ENCODE measurements around the gene EIF2A.
"Not testable (repeated sequence)": the region's sequence is repeated elsewhere in the genome, so short reads cannot be mapped to it uniquely, and the experiment has no call there.

The EIF2A gene

DNA sequence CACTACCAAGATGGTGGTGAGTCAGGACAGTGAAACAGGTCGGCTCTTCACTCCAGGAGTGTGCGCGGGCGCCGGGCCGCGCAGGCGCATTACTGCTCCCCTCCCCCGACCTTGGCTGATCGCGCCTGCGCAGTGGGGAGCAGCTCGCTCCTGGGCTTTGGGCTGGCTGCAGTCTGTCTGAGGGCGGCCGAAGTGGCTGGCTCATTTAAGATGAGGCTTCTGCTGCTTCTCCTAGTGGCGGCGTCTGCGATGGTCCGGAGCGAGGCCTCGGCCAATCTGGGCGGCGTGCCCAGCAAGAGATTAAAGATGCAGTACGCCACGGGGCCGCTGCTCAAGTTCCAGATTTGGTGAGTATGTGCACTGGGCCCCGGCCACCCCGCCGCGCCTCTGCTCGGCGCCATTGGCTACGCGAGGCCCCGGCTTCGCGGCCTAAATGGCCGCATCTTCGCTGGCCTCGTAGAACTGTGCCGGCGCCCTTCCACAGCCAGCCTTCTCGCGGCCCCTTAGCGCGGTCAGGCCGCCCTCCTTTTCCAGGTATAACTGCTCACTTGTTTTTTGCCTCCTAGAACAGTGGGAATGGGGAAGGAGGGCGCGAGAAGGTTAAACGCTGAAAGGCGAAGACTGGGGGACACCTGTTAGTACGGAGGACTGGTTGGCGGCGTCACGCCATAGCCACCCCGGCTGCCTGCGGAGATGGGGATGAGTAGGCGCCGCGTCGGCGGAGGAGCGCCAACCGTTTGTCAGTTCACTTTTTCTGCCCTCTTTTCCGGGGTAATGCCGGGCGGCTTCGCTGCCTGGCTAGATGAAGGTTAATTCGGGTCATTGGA is 56.8 kb downstream of the EIF2A start, which contains the start of gene SELENOT:
Gene SELENOT, plus strand, starts transcription at position 169 of the 827 bp plus-strand sequence. Its CDS starts 42 bp downstream, at position 211.
- DNase-seq = peak; percentile 90

DNA sequence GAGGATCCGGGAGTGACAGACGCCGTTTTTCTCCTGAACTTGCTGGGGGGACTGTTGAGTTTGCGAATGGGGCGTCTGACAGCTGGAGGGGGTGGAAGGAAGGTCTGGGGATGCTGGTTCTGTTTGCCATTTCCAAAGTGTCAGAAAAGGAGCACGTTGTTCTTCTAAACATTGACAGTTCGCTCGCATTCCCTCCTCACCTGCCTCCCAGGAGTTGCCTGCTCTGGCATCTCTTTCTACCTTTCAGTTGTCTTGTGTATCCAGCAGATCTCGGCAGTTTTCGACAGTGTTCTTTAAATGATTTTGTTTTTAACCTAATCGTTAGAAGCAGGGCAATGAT is 57.4 kb downstream of the EIF2A start:
- DNase-seq = no peak

DNA sequence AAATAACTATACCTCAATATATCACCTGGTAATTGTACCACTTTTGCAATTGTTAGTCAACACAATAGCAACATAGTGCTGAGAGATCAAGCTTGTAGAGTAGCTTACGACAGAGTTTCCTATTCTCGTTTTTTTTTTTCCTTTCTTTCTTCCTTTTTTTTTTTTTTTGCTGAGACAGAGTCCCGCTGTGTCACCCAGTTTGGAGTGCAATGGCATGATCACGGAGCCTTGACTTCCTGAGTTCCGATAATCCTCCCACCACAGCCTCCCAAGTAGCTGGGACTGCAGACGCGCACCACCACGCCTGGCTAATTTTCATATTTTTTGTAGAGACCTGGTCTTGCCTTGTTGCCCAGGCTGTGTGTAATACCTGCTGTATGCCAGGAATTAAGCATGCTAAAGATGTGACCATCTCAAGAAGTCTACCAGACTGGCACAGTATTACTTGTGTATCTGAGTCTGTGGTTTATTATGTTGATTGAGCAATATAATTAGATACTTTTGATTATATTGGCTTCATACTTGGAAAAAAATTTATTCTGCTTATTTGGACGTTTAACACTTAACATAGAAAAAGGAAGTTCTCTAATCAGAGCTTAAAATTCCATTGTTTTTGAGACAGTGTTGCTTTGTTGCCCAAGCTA is 59.5 kb downstream of the EIF2A start:
- no peak for DNase-seq

DNA sequence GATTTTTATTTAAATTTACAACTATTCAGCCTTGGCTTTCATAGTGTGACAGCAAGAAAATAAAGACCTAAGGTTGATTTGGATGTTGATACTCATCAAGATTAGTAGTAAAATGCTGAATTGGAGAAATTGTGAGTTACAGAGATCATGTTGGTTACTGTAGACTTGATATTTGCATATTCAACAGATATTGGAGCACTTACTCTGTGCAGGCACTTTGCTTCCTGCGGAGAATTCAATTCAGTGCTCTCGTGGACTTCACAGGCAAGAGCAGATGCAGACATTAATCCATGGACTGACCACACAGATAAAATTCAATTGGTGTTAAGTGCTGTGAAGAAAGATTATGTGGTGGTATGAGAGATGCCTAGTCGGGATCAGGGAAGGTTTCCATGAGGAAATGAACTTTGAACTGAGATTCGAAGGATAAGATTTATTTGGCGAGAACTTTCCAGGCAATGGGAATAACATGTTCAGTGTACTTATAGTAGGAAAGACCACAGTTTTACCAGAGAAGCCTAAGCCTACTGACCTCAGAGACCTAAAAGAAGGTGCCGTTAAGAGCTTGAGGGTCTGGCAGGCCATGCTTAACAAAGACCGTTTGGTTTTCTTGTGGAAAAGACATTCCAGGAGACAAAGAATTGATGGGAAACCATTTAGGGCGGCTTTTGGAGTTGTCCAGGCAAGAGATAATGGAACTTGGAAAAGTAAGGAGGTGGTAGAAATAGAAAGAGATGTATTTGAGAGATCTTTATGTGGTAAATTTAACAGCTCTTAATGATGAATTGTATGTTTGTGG is 60.9 kb downstream of the EIF2A start:
- no peak for DNase-seq

DNA sequence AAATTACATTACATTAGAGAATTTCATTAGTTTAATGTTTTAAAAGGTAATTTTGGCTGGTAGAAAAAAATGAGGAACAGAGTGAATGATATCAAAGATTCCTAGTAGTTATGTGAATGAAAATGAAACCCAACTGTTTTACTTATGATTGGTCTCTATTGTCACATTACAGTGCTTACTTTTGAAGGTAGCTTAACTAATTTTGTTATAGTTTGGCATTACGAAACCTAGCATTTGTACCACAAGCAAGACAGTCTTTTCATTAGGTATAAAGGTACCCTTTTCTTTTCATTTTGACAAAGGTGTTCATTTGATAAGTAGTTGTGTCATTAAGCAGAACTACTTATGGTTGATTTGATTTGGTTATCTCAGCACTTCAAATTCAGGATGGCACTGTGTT is 63.4 kb downstream of the EIF2A start:
- no peak for DNase-seq

DNA sequence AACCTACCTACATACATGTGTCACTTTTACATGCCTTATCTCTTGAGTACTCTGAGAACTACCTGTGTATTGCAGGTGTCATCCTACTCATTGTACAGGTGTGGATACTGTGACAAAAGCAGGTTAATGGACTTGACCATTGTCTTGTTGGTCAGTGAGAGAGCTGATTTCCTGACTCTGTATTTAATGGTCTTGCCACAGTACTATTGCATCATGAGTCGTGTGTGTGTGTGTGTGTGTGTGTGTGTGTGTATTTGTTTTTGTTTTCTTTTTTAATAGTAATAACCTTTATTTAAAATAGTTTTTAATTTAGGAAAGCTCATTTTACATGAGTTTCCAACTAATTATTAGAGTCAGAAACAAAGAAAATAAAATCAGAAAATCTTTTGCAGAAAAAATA is 64.2 kb downstream of the EIF2A start:
- no peak for DNase-seq

DNA sequence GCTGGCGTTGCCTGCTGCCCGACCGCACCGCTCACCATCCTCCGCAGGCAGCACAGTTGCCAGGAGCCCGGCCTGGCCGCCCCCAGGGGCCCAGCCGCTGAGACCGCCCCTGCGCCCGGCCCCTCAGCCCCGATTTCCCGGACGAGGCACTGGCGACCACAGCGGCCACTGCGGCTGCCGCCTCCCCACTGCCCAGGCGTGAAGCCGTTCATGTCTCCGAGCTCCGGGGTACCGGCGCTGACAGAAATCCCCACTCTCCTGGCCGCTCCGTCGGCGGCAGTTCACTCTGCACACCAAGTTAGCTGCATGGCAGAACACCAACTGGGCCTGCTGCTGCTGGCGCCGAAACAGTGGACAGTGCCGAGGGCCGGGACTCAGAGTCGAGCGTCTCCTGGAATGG is 65.1 kb downstream of the EIF2A start:
- DNase-seq = no peak

DNA sequence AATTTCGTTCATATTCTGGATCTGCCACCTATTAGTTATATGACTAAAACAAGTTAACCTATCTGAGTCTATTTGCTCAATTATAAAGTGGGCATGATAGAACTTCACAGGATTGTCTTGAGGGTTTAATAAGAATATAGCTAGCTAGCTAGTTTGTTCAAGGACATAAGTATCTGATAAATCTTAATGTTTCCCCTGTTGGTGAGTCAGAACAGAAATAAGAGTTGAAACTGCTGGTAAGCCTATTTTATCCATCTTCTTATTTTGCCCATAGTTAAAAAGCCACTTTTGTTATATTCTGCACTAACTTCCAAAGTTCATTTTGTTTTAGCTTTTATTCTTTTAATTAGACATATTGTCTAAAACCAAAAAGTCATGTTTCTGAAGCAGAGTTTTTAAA is 65.9 kb downstream of the EIF2A start:
- no peak for DNase-seq

DNA sequence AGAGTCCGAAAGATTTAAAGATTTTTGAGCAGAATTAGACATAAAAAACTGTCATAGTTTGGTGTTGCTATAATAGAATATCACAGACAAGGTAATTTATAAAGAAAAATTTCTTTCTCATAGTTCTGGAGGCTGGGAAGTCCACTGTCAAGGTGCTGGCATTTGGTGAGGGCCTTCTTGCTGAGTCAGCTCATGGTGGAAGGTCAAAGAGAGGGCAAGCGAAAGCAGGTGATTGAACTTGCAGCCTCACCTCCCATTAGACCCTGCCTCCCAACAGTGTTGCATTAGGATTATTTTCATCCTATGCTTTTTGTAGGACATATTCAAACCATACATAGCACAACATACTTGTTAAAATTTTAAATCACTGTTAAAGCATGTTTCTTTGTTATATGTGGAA is 66.4 kb downstream of the EIF2A start:
- no peak for DNase-seq

DNA sequence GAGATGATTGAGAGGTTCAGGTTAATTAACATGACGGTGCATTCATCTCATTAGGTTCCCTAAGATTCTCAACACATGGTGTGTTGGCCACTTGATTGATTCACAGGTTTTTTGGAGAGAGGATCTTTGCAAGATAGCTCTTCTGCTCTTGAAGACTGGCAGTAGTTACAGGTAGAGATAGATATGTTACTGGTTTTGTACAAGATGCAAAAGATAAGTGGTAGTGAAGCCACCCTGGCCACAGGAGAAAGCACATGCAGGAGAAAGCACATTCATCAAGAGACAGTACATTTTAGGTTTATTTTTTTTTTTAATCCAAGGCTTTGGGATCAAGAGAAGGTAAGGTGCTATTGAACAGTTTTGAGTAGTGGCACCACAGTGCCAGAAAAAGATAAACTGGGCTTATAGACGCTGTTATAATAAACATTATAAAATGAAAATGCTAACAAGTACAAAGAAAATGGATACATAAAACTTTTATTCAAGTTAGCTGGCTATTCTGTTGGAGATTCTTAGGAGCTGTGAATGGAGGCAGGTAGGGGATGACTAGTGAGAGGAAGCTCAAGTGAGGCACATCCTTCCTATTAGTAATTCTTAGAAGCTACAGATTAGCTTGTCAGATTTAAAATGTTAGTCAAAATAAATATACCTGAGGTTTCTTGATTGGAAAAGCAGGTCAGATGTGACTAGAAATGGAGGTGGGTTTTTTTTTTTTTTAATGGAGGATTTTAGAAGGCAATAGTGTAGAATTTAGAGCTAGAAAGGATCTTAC is 67.3 kb downstream of the EIF2A start:
- no peak for DNase-seq

DNA sequence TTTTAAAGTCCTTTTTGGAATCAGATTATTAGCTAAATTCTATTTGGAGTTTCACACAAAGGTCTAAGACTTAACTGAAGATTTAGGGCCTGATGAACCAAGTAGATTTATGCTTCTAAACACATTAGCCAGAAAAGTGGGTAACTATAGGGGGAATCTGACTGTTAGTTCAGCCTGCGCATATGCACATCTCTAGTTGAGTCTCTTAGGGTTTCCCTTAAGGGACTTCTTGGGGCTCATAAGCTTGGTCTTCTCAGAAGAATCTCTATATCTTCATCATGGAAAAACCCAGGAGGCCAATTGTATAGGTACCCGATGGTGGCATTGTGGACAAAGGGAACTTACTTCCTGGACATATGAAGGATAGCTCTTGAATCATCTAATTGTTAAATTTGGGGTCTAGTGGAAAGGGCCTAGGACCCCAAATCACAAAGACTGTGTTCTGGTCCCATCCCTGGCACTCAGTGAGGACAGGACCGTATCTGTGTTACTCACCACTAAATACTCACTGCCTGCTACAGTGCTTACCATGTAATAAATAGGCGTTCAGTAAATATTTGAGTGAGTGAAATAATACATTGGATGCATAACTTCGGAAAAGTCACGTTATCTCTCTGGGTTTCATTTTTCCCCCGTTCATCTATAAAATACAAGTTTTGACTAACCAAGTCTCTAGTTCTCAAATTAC is 73.6 kb downstream of the EIF2A start:
- DNase-seq = no peak

DNA sequence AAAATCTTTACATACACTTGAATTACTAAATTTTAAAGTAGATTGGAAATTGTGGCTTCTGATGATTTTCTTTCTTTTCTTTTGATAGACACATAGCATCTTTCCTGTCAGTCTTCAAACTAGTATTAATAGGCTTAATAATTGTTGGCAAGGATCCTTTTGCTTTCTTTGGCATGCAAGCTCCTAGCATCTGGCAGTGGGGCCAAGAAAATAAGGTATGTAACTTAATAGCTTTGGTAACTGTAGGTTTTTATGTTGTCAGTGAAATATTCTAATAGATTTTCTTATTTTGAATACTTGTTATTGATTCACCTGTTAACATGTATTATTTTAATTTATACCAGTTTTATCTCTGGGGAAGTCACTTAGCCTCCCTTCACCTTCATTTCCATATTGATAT is 76.4 kb downstream of the EIF2A start:
- DNase-seq = not testable (repeated sequence)

DNA sequence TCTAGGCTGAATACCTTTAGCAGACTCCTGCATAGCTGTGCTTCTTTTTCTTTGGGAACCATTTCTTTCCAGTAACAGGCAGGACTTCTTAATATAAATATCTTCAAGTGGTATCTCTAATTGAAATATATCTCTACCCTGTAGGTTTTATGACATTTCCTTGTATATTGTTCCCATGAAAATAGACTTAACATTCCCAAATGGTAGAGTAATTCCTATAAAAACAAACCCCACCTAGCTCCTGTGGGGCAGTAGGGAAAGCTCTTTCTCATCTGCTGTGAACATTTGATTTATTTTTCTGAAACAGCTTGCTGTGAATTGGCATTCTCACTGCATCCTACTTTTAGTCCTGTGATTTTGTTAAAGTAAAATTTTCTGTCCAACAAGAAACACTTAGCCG is 77.4 kb downstream of the EIF2A start:
- no peak for DNase-seq

DNA sequence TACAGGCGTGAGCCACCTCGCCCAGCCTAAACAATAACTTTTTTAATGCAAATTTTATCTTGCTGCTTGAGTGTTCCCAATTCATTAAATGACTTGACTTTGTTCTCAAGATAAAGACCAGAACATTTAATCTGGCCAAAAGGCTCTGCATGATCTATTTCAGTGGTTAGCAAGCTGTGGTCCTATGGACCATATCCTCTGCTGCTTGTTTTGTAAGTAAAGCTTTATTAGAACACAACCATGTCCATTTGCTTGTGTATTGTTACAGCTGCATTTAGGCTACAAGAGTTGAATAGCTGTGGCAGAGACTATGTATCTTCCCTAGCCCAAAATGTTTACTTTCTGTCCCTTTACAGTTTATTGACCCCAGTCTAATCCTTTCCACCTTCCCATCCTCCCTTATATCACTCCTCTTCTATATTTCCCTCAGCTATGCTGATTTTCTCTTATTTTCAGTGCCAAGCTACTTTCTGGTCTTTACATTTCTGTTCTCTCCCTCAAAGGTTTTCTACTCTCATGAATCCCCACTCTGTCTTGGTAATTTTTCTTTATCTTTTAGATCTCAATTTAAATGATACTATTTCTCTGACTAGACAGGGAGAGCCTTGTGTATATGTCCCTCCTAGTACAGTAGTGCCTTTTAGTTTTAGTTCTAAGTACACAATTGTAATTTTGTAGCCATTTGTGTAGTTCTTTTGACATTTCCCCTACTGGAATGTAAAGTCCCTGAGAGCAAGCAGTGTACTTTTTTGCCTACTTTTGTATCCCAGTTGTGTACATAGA is 79.8 kb downstream of the EIF2A start:
- DNase-seq = no peak

DNA sequence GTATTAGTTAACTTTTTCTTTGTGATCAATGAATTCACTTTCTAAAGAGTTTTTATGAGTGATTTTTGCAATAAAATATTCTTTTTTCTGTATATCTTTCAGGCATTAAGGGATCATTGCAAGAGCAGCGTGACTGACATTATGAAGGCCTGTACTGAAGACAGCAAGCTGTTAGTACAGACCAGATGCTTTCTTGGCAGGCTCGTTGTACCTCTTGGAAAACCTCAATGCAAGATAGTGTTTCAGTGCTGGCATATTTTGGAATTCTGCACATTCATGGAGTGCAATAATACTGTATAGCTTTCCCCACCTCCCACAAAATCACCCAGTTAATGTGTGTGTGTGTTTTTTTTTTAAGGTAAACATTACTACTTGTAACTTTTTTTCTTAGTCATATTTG is 81.0 kb downstream of the EIF2A start:
- DNase-seq = no peak

DNA sequence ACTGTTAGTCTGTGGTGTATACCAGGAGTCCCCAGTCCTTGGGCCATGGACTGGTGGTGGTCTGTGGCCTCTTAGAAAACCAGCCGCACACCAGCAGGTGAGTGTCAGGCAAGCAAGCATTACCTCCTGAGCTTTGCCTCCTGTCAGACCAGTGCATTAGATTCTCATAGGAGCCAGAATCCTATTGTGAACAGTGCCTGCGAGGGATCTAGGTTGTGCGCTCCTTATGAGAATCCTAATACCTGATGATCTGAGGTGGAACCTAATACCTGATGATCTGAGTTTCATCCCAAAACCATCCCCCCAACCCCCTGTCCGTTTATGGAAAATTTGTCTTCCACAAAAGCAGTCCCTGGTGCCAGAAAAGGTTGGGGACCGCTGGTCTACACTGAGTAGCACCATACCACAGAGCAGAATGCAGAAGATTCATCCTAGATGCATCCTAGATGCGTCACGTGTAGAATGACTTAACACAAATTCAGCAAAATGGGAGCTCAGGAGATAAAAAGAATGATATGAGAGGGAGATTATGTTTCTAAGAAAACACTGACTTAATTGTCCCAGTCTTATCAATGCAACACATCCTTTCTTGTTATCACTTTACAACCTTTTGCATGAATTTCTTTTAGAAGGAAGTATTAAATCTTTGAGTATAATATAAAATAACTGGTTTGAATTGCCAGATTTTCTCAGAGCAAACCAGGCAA is 85.1 kb downstream of the EIF2A start:
- DNase-seq = no peak

DNA sequence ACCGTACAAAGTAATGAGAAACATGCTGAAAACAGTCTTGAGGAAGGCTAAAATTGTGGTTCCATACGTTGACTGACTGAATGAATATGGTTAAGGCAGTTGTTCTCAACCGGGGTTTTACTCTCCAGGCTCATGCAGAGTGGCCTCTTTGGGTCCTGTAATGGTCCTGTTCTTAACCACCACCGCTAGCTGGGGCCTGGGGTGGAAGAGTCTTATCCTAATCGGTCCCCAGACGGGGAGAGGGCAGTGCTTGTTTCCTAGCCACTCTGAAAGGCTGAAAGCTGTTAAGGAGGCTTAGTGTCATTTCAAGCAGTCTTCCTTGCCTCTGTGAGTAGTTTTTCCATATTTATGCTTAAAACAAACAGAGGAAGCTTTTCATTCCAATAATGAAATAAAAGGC is 88.5 kb downstream of the EIF2A start:
- DNase-seq = no peak

DNA sequence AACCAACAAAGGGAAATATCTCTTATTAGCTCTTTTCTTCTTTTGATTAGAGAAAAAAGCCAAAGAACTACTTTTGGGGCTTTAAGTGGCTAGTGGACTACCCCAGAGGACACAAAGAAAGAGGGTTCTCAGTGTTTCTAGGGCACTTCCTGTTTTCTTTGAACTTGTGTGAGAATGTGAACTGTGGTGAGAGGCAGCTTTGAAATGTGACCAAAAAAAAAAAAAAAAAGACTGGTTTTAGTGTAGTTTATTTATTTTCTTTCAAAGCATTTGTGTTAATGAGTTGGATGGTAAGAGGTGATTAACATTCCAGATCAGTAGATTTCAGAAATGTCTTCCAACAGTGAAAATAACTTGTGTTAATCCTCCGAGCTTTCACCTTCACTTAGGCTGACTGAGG is 88.9 kb downstream of the EIF2A start:
- DNase-seq = no peak
